ENCODE data around the gene KCNMB2. TPM values are rescaled to one million over a fixed set of nuclear protein-coding genes. Genes with fewer than 3 reads are reported as not detected.

The KCNMB2 gene
- total and polyA plus RNA-seq, 2 experiments from 2014 or later: 2.4 TPM; not detected in 1

GRCh38 chr3:178623666-178624255 is 87.5 kb downstream of the KCNMB2 start:
- DNase-seq (ENCODE audit: low spot score): no peak
- Histone ChIP-seq H3K79me2 (no peaks in the 10 kb centered on the region), H3K4me1 (ENCODE audit: insufficient read depth) (no peaks in the 10 kb centered on the region), H3K9me2 (replicated peaks; ENCODE audit: insufficient read depth) (no peaks in the 10 kb centered on the region), H3K27me3 (no peaks in the 10 kb centered on the region), H3K27ac (no peak overlapping the region), H3K4me2 (no peak overlapping the region), H2AFZ (no peak overlapping the region), H4K20me1 (ENCODE audit: insufficient read depth, poor library complexity, severe bottlenecking) (no peaks in the 10 kb centered on the region), H3K9me3 (ENCODE audit: low read depth) (no peaks in the 10 kb centered on the region), H3K4me3 (no peak overlapping the region), H3K36me3 (replicated peaks; ENCODE audit: insufficient read depth, low read depth) (no peaks in the 10 kb centered on the region)
- WGBS (ENCODE audit: low lambda C conversion rate, missing lambda C conversion rate): 62% methylated on average over 3 of the region's 3 CpGs
- TF ChIP-seq CTCF (IDR thresholded peaks at IDR 0.05; ENCODE audit: poor library complexity) (no peak), EZH2 (IDR thresholded peaks at IDR 0.05; ENCODE audit: borderline replicate concordance) (no peak), EZH2phosphoT487 (IDR thresholded peaks at IDR 0.05; ENCODE audit: low read depth, severe bottlenecking, unreplicated experiment) (no peak)

- TF ChIP-seq EZH2 (IDR thresholded peaks at IDR 0.05; ENCODE audit: borderline replicate concordance) (no peak), CTCF (IDR thresholded peaks at IDR 0.05; ENCODE audit: poor library complexity) (no peak), EZH2phosphoT487 (IDR thresholded peaks at IDR 0.05; ENCODE audit: low read depth, severe bottlenecking, unreplicated experiment) (no peak)
- no peaks in the 10 kb centered on the region for H3K9me2 ChIP-seq (replicated peaks; ENCODE audit: insufficient read depth)
- no peaks in the 10 kb centered on the region for H3K27me3 ChIP-seq
- H4K20me1 ChIP-seq (ENCODE audit: insufficient read depth, poor library complexity, severe bottlenecking): no peaks in the 10 kb centered on the region
- H2AFZ ChIP-seq: no peak overlapping the region
- H3K27ac ChIP-seq: no peak overlapping the region
- no peaks in the 10 kb centered on the region for H3K9me3 ChIP-seq (ENCODE audit: low read depth)
- H3K4me3 ChIP-seq: no peak overlapping the region
- no peaks in the 10 kb centered on the region for H3K79me2 ChIP-seq
- no peak for DNase-seq (ENCODE audit: low spot score)
- H3K4me2 ChIP-seq: no peak overlapping the region
- no peaks in the 10 kb centered on the region for H3K4me1 ChIP-seq (ENCODE audit: insufficient read depth)
- H3K36me3 ChIP-seq (replicated peaks; ENCODE audit: insufficient read depth, low read depth): no peaks in the 10 kb centered on the region
Measured at GRCh38 chr3:178624276-178624675, 88.0 kb downstream of the KCNMB2 start.

- Histone ChIP-seq H3K4me1 (ENCODE audit: insufficient read depth) (no peaks in the 10 kb centered on the region), H3K4me3 (no peak overlapping the region), H3K9me3 (ENCODE audit: low read depth) (no peaks in the 10 kb centered on the region), H3K27me3 (no peaks in the 10 kb centered on the region), H2AFZ (no peak overlapping the region), H3K79me2 (no peaks in the 10 kb centered on the region), H4K20me1 (ENCODE audit: insufficient read depth, poor library complexity, severe bottlenecking) (no peaks in the 10 kb centered on the region), H3K4me2 (no peak overlapping the region), H3K36me3 (replicated peaks; ENCODE audit: insufficient read depth, low read depth) (no peaks in the 10 kb centered on the region), H3K27ac (no peak overlapping the region), H3K9me2 (replicated peaks; ENCODE audit: insufficient read depth) (no peaks in the 10 kb centered on the region)
- whole genome bisulfite sequencing (ENCODE audit: low lambda C conversion rate, missing lambda C conversion rate): 98% methylated on average over 7 of the region's 7 CpGs
- DNase-seq (ENCODE audit: low spot score): no peak
- TF ChIP-seq CTCF (IDR thresholded peaks at IDR 0.05; ENCODE audit: poor library complexity) (no peak), EZH2phosphoT487 (IDR thresholded peaks at IDR 0.05; ENCODE audit: low read depth, severe bottlenecking, unreplicated experiment) (no peak), EZH2 (IDR thresholded peaks at IDR 0.05; ENCODE audit: borderline replicate concordance) (no peak)
Measured at GRCh38 chr3:178625053-178625600, 88.9 kb downstream of the KCNMB2 start.

All from hepatocyte (in vitro differentiated cells).